HL-60 (cell line): ENCODE results near the gene HOOK2.
A peak's percentile ranks its signal among the peaks of the same experiment; 100 is the strongest.
"Not testable (repeated sequence)": the region's sequence is repeated elsewhere in the genome, so short reads cannot be mapped to it uniquely, and the experiment has no call there.

Source experiments
- DNase-seq, 2 experiments: peaks; one replicate each; pipeline ENCODE4 v3.0.0-alpha.2; 2010 to 2020; ENCODE audit warnings: low read depth in 1 of 2, low spot score in 1 of 2
- H3K27ac ChIP-seq: fragments of 250-450 bp; sonication (Bioruptor Pico); replicated peaks from 2 replicates; pipeline ENCODE4 v1.5.1; 2020; ENCODE audit warnings: mild to moderate bottlenecking, moderate library complexity
- H3K27me3 ChIP-seq: fragments of 250-450 bp; sonication (Bioruptor Pico); 2 replicates; pipeline ENCODE4 v1.5.1; 2021; ENCODE audit warnings: mild to moderate bottlenecking, moderate library complexity; ENCODE audit not compliant: insufficient read depth, poor library complexity, severe bottlenecking
- H3K4me3 ChIP-seq: replicated peaks from 2 replicates; pipeline ENCODE4 v1.5.1; 2011; ENCODE audit warnings: mild to moderate bottlenecking, control low read depth, low read length; ENCODE audit not compliant: insufficient read depth
- GABPA ChIP-seq: IDR thresholded peaks from 2 replicates; pipeline ENCODE4 v1.6.1; 2012; ENCODE audit warnings: low read depth
- POLR2AphosphoS5 ChIP-seq: IDR thresholded peaks from 2 replicates; pipeline ENCODE4 v1.6.1; 2012; ENCODE audit warnings: low read depth
- REST ChIP-seq: IDR thresholded peaks from 2 replicates; pipeline ENCODE4 v1.6.1; 2012; ENCODE audit warnings: low read depth; ENCODE audit not compliant: insufficient replicate concordance
- SPI1 ChIP-seq: IDR thresholded peaks from 2 replicates; pipeline ENCODE4 v1.6.1; 2012; ENCODE audit warnings: low read depth, mild to moderate bottlenecking, borderline replicate concordance
- TF ChIP-seq, protein P1 (sequence below): IDR thresholded peaks from one replicate; pipeline ENCODE4 v1.5.1; 2011; ENCODE audit warnings: low read length, control low read depth, inconsistent platforms; ENCODE audit not compliant: insufficient read depth

HOOK2 gene

GRCh38 chr19:12799742-12800465, 24.6 kb upstream of the HOOK2 start:
- DNase-seq: no peak
- Histone ChIP-seq H3K27ac (no peak overlapping the region), H3K27me3 (peaks cover 6% of the 10 kb centered on the region), H3K4me3 (no peak overlapping the region)
- no peak for TF ChIP-seq REST
- no peak for TF ChIP-seq POLR2AphosphoS5
- TF ChIP-seq GABPA: no peak
- no peak for TF ChIP-seq SPI1
- TF ChIP-seq, protein P1, sequence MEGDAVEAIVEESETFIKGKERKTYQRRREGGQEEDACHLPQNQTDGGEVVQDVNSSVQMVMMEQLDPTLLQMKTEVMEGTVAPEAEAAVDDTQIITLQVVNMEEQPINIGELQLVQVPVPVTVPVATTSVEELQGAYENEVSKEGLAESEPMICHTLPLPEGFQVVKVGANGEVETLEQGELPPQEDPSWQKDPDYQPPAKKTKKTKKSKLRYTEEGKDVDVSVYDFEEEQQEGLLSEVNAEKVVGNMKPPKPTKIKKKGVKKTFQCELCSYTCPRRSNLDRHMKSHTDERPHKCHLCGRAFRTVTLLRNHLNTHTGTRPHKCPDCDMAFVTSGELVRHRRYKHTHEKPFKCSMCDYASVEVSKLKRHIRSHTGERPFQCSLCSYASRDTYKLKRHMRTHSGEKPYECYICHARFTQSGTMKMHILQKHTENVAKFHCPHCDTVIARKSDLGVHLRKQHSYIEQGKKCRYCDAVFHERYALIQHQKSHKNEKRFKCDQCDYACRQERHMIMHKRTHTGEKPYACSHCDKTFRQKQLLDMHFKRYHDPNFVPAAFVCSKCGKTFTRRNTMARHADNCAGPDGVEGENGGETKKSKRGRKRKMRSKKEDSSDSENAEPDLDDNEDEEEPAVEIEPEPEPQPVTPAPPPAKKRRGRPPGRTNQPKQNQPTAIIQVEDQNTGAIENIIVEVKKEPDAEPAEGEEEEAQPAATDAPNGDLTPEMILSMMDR: no peak

DNA sequence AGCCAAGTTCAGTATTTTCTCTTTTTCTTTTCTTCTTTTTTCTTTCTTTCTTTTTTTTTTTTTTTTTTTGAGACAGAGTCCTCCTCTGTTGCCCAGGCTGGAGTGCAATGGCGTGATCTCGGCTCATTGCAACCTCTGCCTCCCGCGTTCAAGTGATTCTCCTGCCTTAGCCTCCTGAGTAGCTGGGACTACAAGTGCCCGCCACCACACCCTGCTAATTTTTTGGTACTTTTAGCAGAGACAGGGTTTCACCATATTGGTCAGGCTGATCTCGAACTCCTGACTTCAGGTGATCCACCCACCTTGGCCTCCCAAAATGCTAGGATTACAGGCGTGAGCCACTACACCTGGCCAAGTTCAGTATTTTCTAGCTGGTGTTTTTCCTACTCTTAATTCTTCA, 22.3 kb upstream of the HOOK2 start:
- H3K27me3 ChIP-seq, DNase-seq, H3K4me3 ChIP-seq, H3K27ac ChIP-seq: not testable (repeated sequence)

- TF ChIP-seq, protein P1: no peak
- TF ChIP-seq POLR2AphosphoS5 (no peak), GABPA (no peak), REST (no peak), SPI1 (no peak)
- Histone ChIP-seq H3K27me3 (peaks cover 1% of the 10 kb centered on the region), H3K4me3 (no peak overlapping the region), H3K27ac (no peak overlapping the region)
- DNase-seq: no peak
Measured at GRCh38 chr19:12797141-12797587, 21.8 kb upstream of the HOOK2 start.

GRCh38 chr19:12796146-12797071, 21.1 kb upstream of the HOOK2 start:
- peak overlapping the region; percentile 14; the same call in 1 of the 2 replicates for H3K27ac ChIP-seq
- no peak overlapping the region for H3K4me3 ChIP-seq
- TF ChIP-seq REST: no peak
- no peak for TF ChIP-seq POLR2AphosphoS5
- TF ChIP-seq, protein P1: peak; percentile 95
- no peaks in the 10 kb centered on the region for H3K27me3 ChIP-seq
- DNase-seq: peak in 1 of 2 experiments; percentile 82
